Measurements from ENCODE around the gene ANXA6.

The ANXA6 gene

GRCh38 chr5:151064916-151065499 is 92.6 kb downstream of the ANXA6 start:
- DNase-seq (ENCODE audit: low read depth): no peak

GRCh38 chr5:151063142-151063989 is 94.2 kb downstream of the ANXA6 start:
- DNase-seq (ENCODE audit: low read depth): no peak

GRCh38 chr5:151062405-151063141 is 95.0 kb downstream of the ANXA6 start:
- DNase-seq (ENCODE audit: low read depth): no peak

GRCh38 chr5:151060742-151061141 is 96.8 kb downstream of the ANXA6 start:
- DNase-seq (ENCODE audit: low read depth): no peak

GRCh38 chr5:151058891-151059489 is 98.6 kb downstream of the ANXA6 start:
- DNase-seq (ENCODE audit: low read depth): no peak

- DNase-seq (ENCODE audit: low read depth): no peak
These were observed 99.3 kb downstream of the ANXA6 start for GRCh38 chr5:151058301-151058700.

- no peak for DNase-seq (ENCODE audit: low read depth)
These were observed 100.9 kb downstream of the ANXA6 start for GRCh38 chr5:151056379-151057325.

- no peak for DNase-seq (ENCODE audit: low read depth)
These were observed 102.2 kb downstream of the ANXA6 start for GRCh38 chr5:151055336-151055735.

- DNase-seq (ENCODE audit: low read depth): no peak
These were observed 102.9 kb downstream of the ANXA6 start for GRCh38 chr5:151054709-151055108.

GRCh38 chr5:151053796-151054462 is 103.7 kb downstream of the ANXA6 start:
- no peak for DNase-seq (ENCODE audit: low read depth)

GRCh38 chr5:151052836-151053235 is 104.7 kb downstream of the ANXA6 start:
- no peak for DNase-seq (ENCODE audit: low read depth)

- no peak for DNase-seq (ENCODE audit: low read depth)
These were observed 105.5 kb downstream of the ANXA6 start for GRCh38 chr5:151051931-151052608.

- DNase-seq (ENCODE audit: low read depth): peak; percentile 60
These were observed 106.3 kb downstream of the ANXA6 start for GRCh38 chr5:151051066-151051930.

Measured in stimulated activated CD4-positive, alpha-beta T cell treated with anti-CD3 and anti-CD28 coated beads, Interleukin-2, amount 100 ng/mL, for 4 hours (primary cell).